K562 (cell line): Measurements from ENCODE around the gene ITPRIPL1. TPM values are rescaled to one million over a fixed set of nuclear protein-coding genes. Genes with fewer than 3 reads are reported as not detected.

ENCODE experiments used
- ATF7 ChIP-seq: fragments of 450-650 bp; IDR thresholded peaks from 2 replicates; pipeline ENCODE4 v1.7.1; 2014; ENCODE audit warnings: mild to moderate bottlenecking, moderate library complexity
- C11orf30 ChIP-seq: fragments of 450-650 bp; IDR thresholded peaks from 2 replicates; pipeline ENCODE4 v1.6.1; 2016; ENCODE audit warnings: low read depth, mild to moderate bottlenecking
- CREM ChIP-seq: IDR thresholded peaks from 2 replicates; pipeline ENCODE4 v1.6.1; 2014; ENCODE audit warnings: antibody characterized with exemption, low read depth
- CTBP1 ChIP-seq: fragments of 450-650 bp; IDR thresholded peaks from 2 replicates; pipeline ENCODE4 v1.6.1; 2016; ENCODE audit warnings: borderline replicate concordance
- CXXC5 ChIP-seq: fragments of 250-450 bp; sonication (Bioruptor Pico); IDR thresholded peaks from 2 replicates; pipeline ENCODE4 v1.8.0; 2022; ENCODE audit warnings: inconsistent platforms, mild to moderate bottlenecking, moderate library complexity
- EGR1 ChIP-seq: fragments of 450-650 bp; conservative IDR thresholded peaks from 2 replicates; pipeline ENCODE4 v1.6.1; 2017; ENCODE audit warnings: mild to moderate bottlenecking
- ESRRA ChIP-seq: fragments of 450-650 bp; IDR thresholded peaks from 2 replicates; pipeline ENCODE4 v1.6.1; 2014; ENCODE audit warnings: low read depth, mild to moderate bottlenecking, moderate library complexity, borderline replicate concordance
- FOXK1 ChIP-seq: sonication (generic); formaldehyde crosslinking; IDR thresholded peaks from 2 replicates; pipeline ENCODE4 v1.8.0; 2022; ENCODE audit warnings: missing genetic modification reagents, mild to moderate bottlenecking, borderline replicate concordance
- GATA2 ChIP-seq: sonication (generic); formaldehyde crosslinking; IDR thresholded peaks from 2 replicates; pipeline ENCODE4 v1.4.0; 2020; ENCODE audit warnings: mild to moderate bottlenecking, missing genetic modification reagents
- HDAC1 ChIP-seq, 2 experiments: fragments of 450-650 bp; IDR thresholded peaks; 2 replicates each; pipeline ENCODE4 v1.6.1; 2016 to 2017; ENCODE audit warnings: inconsistent platforms in 1 of 2, mild to moderate bottlenecking in 1 of 2, moderate library complexity in 1 of 2
- HDAC2 ChIP-seq: fragments of 450-650 bp; IDR thresholded peaks from 2 replicates; pipeline ENCODE4 v1.6.1; 2016; ENCODE audit warnings: mild to moderate bottlenecking
- JUND ChIP-seq, 2 experiments: IDR thresholded peaks; 2 replicates in 1 of 2; 3 replicates in 1 of 2; pipeline ENCODE4 v1.6.1; 2011; ENCODE audit warnings: borderline replicate concordance in 2 of 2, low read depth in 2 of 2, low read length in 2 of 2, improper control_type of control experiment in 1 of 2, missing biosample characterization in 1 of 2, missing genetic modification characterization in 1 of 2, missing genetic modification reagents in 1 of 2
- MAFG ChIP-seq: fragments of 450-650 bp; conservative IDR thresholded peaks from 2 replicates; pipeline ENCODE4 v1.6.1; 2016; ENCODE audit warnings: missing genetic modification characterization, missing compliant biosample characterization
- MAFK ChIP-seq: IDR thresholded peaks from 2 replicates; pipeline ENCODE4 v1.6.1; 2011; ENCODE audit warnings: low read length, improper control_type of control experiment
- MAZ ChIP-seq, 2 experiments: fragments of 450-650 bp in 1 of 2; sonication (generic) in 1 of 2; formaldehyde crosslinking; IDR thresholded peaks in 1 of 2; conservative IDR thresholded peaks in 1 of 2; 2 replicates each; pipeline versions ENCODE4 v1.4.0 to v1.5.0; 2020; ENCODE audit warnings: mild to moderate bottlenecking in 1 of 2, missing genetic modification reagents in 1 of 2
- MECOM ChIP-seq: fragments of 250-450 bp; sonication (Bioruptor Pico); IDR thresholded peaks from 2 replicates; pipeline ENCODE4 v1.8.0; 2022; ENCODE audit warnings: inconsistent platforms
- MYNN ChIP-seq, 2 experiments: sonication (generic); formaldehyde crosslinking in 1 of 2; IDR thresholded peaks; 2 replicates each; pipeline versions ENCODE4 v1.5.0 to v1.6.1; 2016 to 2020; ENCODE audit warnings: antibody characterized with exemption in 1 of 2, missing genetic modification reagents in 1 of 2
- POLR2AphosphoS5 ChIP-seq: IDR thresholded peaks from 2 replicates; pipeline ENCODE4 v1.6.1; 2011; ENCODE audit warnings: mild to moderate bottlenecking, low read depth, low read length, moderate library complexity; ENCODE audit not compliant: control insufficient read depth, insufficient read depth
- SMAD4 ChIP-seq: fragments of 250-450 bp; sonication (Bioruptor Pico); conservative IDR thresholded peaks from 2 replicates; pipeline ENCODE4 v1.8.0; 2021; ENCODE audit warnings: inconsistent platforms, mild to moderate bottlenecking, moderate library complexity
- SOX6 ChIP-seq: fragments of 450-650 bp; IDR thresholded peaks from 2 replicates; pipeline ENCODE4 v1.6.1; 2014; ENCODE audit warnings: mild to moderate bottlenecking
- SP1 ChIP-seq: sonication (generic); formaldehyde crosslinking; IDR thresholded peaks from 2 replicates; pipeline ENCODE4 v1.8.1; 2022; ENCODE audit warnings: mild to moderate bottlenecking, missing genetic modification reagents
- TEAD1 ChIP-seq, 2 experiments: fragments of 450-650 bp in 1 of 2; sonication (generic) in 1 of 2; formaldehyde crosslinking; IDR thresholded peaks; 2 replicates each; pipeline versions ENCODE4 v1.4.0 to v1.8.0; 2020 to 2022; ENCODE audit warnings: mild to moderate bottlenecking in 2 of 2, missing genetic modification reagents in 1 of 2
- TRIM28 ChIP-seq: fragments of 450-650 bp; IDR thresholded peaks from 2 replicates; pipeline ENCODE4 v1.6.1; 2017
- ZNF316 ChIP-seq: fragments of 450-650 bp; IDR thresholded peaks from 2 replicates; pipeline ENCODE4 v1.6.1; 2016
- ZNF766 ChIP-seq: fragments of 200-800 bp; sonication (Bioruptor generic); conservative IDR thresholded peaks from 2 replicates; pipeline ENCODE4 v1.6.1; 2016; ENCODE audit warnings: missing genetic modification characterization, missing compliant biosample characterization
- polyA plus RNA-seq, 8 experiments: library from polyadenylated mRNA; depleted of rRNA in 4 of 8; stranded (reverse) in 5 of 8; unstranded in 3 of 8; fragments of >200 nt; fragmentation: Nextera tagmentation in 2 of 8; fragmentation: Illumina TruSeq in 1 of 8; extraction: Ambion mirVana in 2 of 8; extraction: Trizol in 1 of 8; gene quantifications; 2 replicates each; pipeline versions ENCODE4 v1.2.1 to v1.2.3, GENCODE V29; 2011 to 2014; ENCODE audit warnings: inconsistent platforms in 1 of 8, missing spikeins in 1 of 8
- total RNA-seq, 7 experiments: library from RNA; depleted of rRNA in 6 of 7; stranded (reverse); fragments of >200 nt in 6 of 7; fragmentation: Illumina TruSeq in 2 of 7; extraction: Trizol in 2 of 7; gene quantifications; 2 replicates each; pipeline versions ENCODE4 v1.2.1 to v1.2.3, GENCODE V29; 2011 to 2021; ENCODE audit warnings: low replicate concordance in 1 of 7
- TF ChIP-seq, protein P1 (sequence below), 2 experiments: fragments of 450-650 bp; conservative IDR thresholded peaks; 2 replicates each; pipeline ENCODE4 v1.6.1; 2017; ENCODE audit warnings: mild to moderate bottlenecking in 2 of 2, moderate library complexity in 2 of 2
- TF ChIP-seq, protein P2 (sequence below): fragments of 250-450 bp; sonication (Bioruptor Pico); IDR thresholded peaks from 2 replicates; pipeline ENCODE4 v1.4.0; 2020; ENCODE audit warnings: borderline replicate concordance

Gene ITPRIPL1
- total and polyA plus RNA-seq, 9 of the 15 experiments (the other 6 are each of a cell fraction or from before 2014, with no cell fraction given): 0.99 to 9.0 (median 6.4) TPM

DNA sequence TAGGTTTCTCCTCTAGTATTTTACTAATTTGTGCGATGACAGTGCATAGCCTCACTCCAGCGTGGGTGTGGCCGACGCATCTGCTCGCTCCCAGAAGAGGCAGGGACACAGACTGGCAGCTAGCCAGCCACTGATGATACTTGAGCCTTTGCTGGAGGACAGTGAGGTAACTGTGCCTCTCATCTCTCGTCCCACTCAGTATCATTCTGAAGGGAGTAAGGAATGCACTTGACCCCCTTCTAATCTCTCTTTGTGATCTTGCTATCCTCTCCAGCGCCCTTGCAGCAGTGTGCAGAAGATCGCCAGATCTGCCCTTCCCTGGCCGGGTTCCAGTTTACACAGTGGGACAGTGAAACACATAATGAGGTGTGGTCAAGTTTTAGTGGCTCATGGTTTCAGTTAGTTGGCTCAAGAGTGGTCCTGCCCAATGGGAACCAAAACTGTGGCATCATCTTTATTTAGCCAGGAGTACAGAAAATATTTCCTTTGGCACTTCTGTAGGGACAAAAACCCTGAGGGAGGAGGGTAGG is 28.0 kb downstream of the ITPRIPL1 start (continued):
- peak; percentile 62 for TF ChIP-seq ATF7
- TF ChIP-seq ESRRA: 0 out of 2 replicates have a peak, but pooled peaks have one; percentile 12
- TF ChIP-seq ZNF316: peak; percentile 43; the same call in 1 of the 2 replicates
- 0 out of 2 replicates have a peak, but pooled peaks have one; percentile 14 for TF ChIP-seq MYNN (IDR thresholded peaks at IDR 0.05)
- no peak for TF ChIP-seq MYNN (CRISPR knock-in tag; IDR thresholded peaks at IDR 0.05)
- TF ChIP-seq SP1 (CRISPR knock-in tag): no peak
- TF ChIP-seq GATA2 (CRISPR knock-in tag): peak; percentile 27; the same call in 1 of the 2 replicates
- 0 out of 4 replicates have a peak, but pooled peaks of 1 of the 2 experiments have one; percentile 26 for TF ChIP-seq MAZ (CRISPR knock-in tag; conservative IDR thresholded peaks at IDR 0.05 in 1 of 2, IDR thresholded peaks at IDR 0.05 in 1 of 2)
- TF ChIP-seq HDAC2: peak; percentile 27; the same call in 1 of the 2 replicates
- peak in 1 of 2 experiments; percentile 48; a peak in 1 of 4 replicates for TF ChIP-seq TEAD1 (CRISPR knock-in tag; IDR thresholded peaks at IDR 0.05)
- TF ChIP-seq ZNF766 (CRISPR knock-in tag): peak; percentile 36; the same call in 1 of the 2 replicates
- TF ChIP-seq MAFG: peak; percentile 56
- peak; percentile 39; the same call in 1 of the 2 replicates for TF ChIP-seq JUND (IDR thresholded peaks at IDR 0.05; ENCODE audit: borderline replicate concordance, low read depth, low read length)
- TF ChIP-seq JUND (tag; IDR thresholded peaks at IDR 0.05; ENCODE audit: borderline replicate concordance, low read depth, low read length): 0 out of 3 replicates have a peak, but pooled peaks have one; percentile 40
- peak; percentile 74 for TF ChIP-seq C11orf30
- peak; percentile 79; the same call in 1 of the 2 replicates for TF ChIP-seq MECOM
- TF ChIP-seq CTBP1: peak; percentile 99
- TF ChIP-seq CREM: peak; percentile 52; the same call in 1 of the 2 replicates
- peak; percentile 64; the same call in 1 of the 2 replicates for TF ChIP-seq SOX6
- peak; percentile 69 for TF ChIP-seq CXXC5 (CRISPR knock-in tag)
- TF ChIP-seq, protein P1, sequence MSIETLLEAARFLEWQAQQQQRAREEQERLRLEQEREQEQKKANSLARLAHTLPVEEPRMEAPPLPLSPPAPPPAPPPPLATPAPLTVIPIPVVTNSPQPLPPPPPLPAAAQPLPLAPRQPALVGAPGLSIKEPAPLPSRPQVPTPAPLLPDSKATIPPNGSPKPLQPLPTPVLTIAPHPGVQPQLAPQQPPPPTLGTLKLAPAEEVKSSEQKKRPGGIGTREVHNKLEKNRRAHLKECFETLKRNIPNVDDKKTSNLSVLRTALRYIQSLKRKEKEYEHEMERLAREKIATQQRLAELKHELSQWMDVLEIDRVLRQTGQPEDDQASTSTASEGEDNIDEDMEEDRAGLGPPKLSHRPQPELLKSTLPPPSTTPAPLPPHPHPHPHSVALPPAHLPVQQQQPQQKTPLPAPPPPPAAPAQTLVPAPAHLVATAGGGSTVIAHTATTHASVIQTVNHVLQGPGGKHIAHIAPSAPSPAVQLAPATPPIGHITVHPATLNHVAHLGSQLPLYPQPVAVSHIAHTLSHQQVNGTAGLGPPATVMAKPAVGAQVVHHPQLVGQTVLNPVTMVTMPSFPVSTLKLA (conservative IDR thresholded peaks at IDR 0.05): peak in 1 of 2 experiments; percentile 64; a peak in 2 of 4 replicates
- TF ChIP-seq POLR2AphosphoS5: peak; percentile 31; the same call in 1 of the 2 replicates
- 0 out of 2 replicates have a peak, but pooled peaks have one; percentile 39 for TF ChIP-seq SMAD4 (CRISPR knock-in tag)
- no peak for TF ChIP-seq FOXK1 (CRISPR knock-in tag)
- no peak for TF ChIP-seq TRIM28
- 0 out of 2 replicates have a peak, but pooled peaks have one; percentile 4 for TF ChIP-seq MAFK
- peak; percentile 80 for TF ChIP-seq EGR1
- TF ChIP-seq, protein P2, sequence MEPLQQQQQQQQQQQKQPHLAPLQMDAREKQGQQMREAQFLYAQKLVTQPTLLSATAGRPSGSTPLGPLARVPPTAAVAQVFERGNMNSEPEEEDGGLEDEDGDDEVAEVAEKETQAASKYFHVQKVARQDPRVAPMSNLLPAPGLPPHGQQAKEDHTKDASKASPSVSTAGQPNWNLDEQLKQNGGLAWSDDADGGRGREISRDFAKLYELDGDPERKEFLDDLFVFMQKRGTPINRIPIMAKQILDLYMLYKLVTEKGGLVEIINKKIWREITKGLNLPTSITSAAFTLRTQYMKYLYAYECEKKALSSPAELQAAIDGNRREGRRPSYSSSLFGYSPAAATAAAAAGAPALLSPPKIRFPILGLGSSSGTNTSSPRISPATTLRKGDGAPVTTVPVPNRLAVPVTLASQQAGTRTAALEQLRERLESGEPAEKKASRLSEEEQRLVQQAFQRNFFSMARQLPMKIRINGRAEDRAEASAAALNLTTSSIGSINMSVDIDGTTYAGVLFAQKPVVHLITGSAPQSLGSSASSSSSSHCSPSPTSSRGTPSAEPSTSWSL: no peak
- peak in 1 of 2 experiments; percentile 34; a peak in 1 of 4 replicates for TF ChIP-seq HDAC1 (IDR thresholded peaks at IDR 0.05)
